GM12878 (cell line): ENCODE data around the gene TECTB. TPM values are rescaled to one million over a fixed set of nuclear protein-coding genes. Genes with fewer than 3 reads are reported as not detected.

ENCODE experiments used
- ATAC-seq: fragments of 200-7000 bp; cut with Tn5 transposase; 3 replicates; pipeline ENCODE4 v1.9.1; 2020; ENCODE audit warnings: mild to moderate bottlenecking, moderate library complexity
- BruUV-seq: library from RNA; stranded (reverse); fragments of 400-500 nt; replicated peaks from 2 replicates; lab custom pipeline; 2021; lab: Mats Ljungman, UMichigan
- CTCF ChIA-PET: fragments of 300-600 bp; sonication (Branson Sonifier 250); formaldehyde crosslinking; extraction: SDS; loops from one replicate; lab custom pipeline; 2021; ENCODE audit warnings: inconsistent platforms; lab: Yijun Ruan, JAX
- POLR2A ChIA-PET: fragments of 350-600 bp; formaldehyde crosslinking; extraction: SDS; loops from one replicate; lab custom pipeline; 2021; ENCODE audit warnings: inconsistent platforms; lab: Charles Lee
- RAD21 ChIA-PET: fragments of 300-600 bp; sonication (Branson Sonifier 250); formaldehyde crosslinking; loops from one replicate; lab custom pipeline; 2023; ENCODE audit warnings: antibody characterized with exemption; ENCODE audit not compliant: unreplicated experiment; lab: Charles Lee
- SMC1A ChIA-PET: fragments of 300-600 bp; sonication (Branson Sonifier 250); formaldehyde crosslinking; loops from one replicate; lab custom pipeline; 2023; ENCODE audit not compliant: unreplicated experiment, uncharacterized antibody; lab: Charles Lee
- DNase-seq: peaks from one replicate; pipeline ENCODE4 v3.0.0-alpha.2; 2011; ENCODE audit warnings: low read depth, low spot score
- FAIRE-seq: peaks from 3 replicates; lab custom pipeline; 2011; peaks lifted over from hg19 to GRCh38; lab: Jason Lieb, UNC
- H2AFZ ChIP-seq: 2 replicates; pipeline ENCODE4 v1.6.0; 2011; ENCODE audit warnings: low read depth, low read length, control low read depth; ENCODE audit not compliant: control insufficient read depth
- H3K27ac ChIP-seq: 2 replicates; pipeline ENCODE4 v1.5.1; 2011; ENCODE audit warnings: control low read depth; ENCODE audit not compliant: control insufficient read depth, insufficient read depth
- H3K27me3 ChIP-seq, 2 experiments: replicated peaks in 1 of 2; 2 replicates each; pipeline versions ENCODE4 v1.6.0 to v1.6.1; 2011; ENCODE audit warnings: low read length in 1 of 2; ENCODE audit not compliant: control insufficient read depth in 2 of 2, insufficient read depth in 2 of 2
- H3K36me3 ChIP-seq, 2 experiments: 2 replicates each; pipeline ENCODE4 v1.5.1; 2011; ENCODE audit warnings: low read length in 1 of 2; ENCODE audit not compliant: control insufficient read depth in 2 of 2, insufficient read depth in 2 of 2
- H3K4me1 ChIP-seq: 2 replicates; pipeline ENCODE4 v1.6.1; 2011; ENCODE audit warnings: mild to moderate bottlenecking, low read length, moderate library complexity, mixed read lengths; ENCODE audit not compliant: control insufficient read depth, insufficient read depth
- H3K4me2 ChIP-seq: 2 replicates; pipeline ENCODE4 v1.6.0; 2011; ENCODE audit warnings: control low read depth; ENCODE audit not compliant: control insufficient read depth, insufficient read depth
- H3K4me3 ChIP-seq: fragments of 200-600 bp; sonication (generic); 2 replicates; pipeline ENCODE4 v1.5.1; 2016
- H3K79me2 ChIP-seq: 2 replicates; pipeline ENCODE4 v1.6.0; 2011; ENCODE audit warnings: low read length; ENCODE audit not compliant: control insufficient read depth, insufficient read depth
- H3K9ac ChIP-seq: 2 replicates; pipeline ENCODE4 v1.8.0; 2011; ENCODE audit warnings: low read length, control low read depth, mixed read lengths; ENCODE audit not compliant: control insufficient read depth, insufficient read depth
- H3K9me3 ChIP-seq: replicated peaks from 3 replicates; pipeline ENCODE4 v1.5.1; 2011; ENCODE audit warnings: mild to moderate bottlenecking, low read length; ENCODE audit not compliant: control insufficient read depth, insufficient read depth
- H4K20me1 ChIP-seq: 2 replicates; pipeline ENCODE4 v1.6.0; 2011; ENCODE audit not compliant: control insufficient read depth, insufficient read depth
- BMI1 ChIP-seq: fragments of 450-650 bp; IDR thresholded peaks from 2 replicates; pipeline ENCODE4 v1.6.1; 2016; ENCODE audit warnings: mild to moderate bottlenecking, moderate library complexity, borderline replicate concordance
- CBFB ChIP-seq: IDR thresholded peaks from 2 replicates; pipeline ENCODE4 v1.6.1; 2016; ENCODE audit warnings: antibody characterized with exemption, low read depth
- CHD2 ChIP-seq: IDR thresholded peaks from 2 replicates; pipeline ENCODE4 v1.6.1; 2011; ENCODE audit warnings: low read depth, low read length, improper control_type of control experiment, borderline replicate concordance
- JUNB ChIP-seq: IDR thresholded peaks from 2 replicates; pipeline ENCODE4 v1.6.1; 2016; ENCODE audit warnings: antibody characterized with exemption, mild to moderate bottlenecking
- NBN ChIP-seq: fragments of 450-650 bp; IDR thresholded peaks from 2 replicates; pipeline ENCODE4 v1.6.1; 2016
- NRF1 ChIP-seq: conservative IDR thresholded peaks from 2 replicates; pipeline ENCODE4 v1.6.1; 2011; ENCODE audit warnings: mild to moderate bottlenecking, low read depth, low read length, improper control_type of control experiment
- SUZ12 ChIP-seq: fragments of 200-600 bp; sonication (generic); IDR thresholded peaks from one replicate; pipeline ENCODE4 v1.6.1; 2018; ENCODE audit warnings: antibody characterized with exemption, mild to moderate bottlenecking; ENCODE audit not compliant: unreplicated experiment
- ZZZ3 ChIP-seq: IDR thresholded peaks from 2 replicates; pipeline ENCODE4 v1.6.1; 2011; ENCODE audit warnings: low read depth; ENCODE audit not compliant: control insufficient read depth, insufficient read length
- WGBS: methylation state at CpG from one replicate; pipeline ENCODE4 v1.1.6; 2016; ENCODE audit warnings: low lambda C conversion rate; ENCODE audit not compliant: insufficient replicate concordance, insufficient coverage; ENCODE audit errors: missing lambda C conversion rate; 5-methylcytosine and 5-hydroxymethylcytosine counted together
- in situ Hi-C: fragments of 300-500 bp; cut with MboI; formaldehyde crosslinking; loops from 9 replicates; pipeline ENCODE4 v1.14.3; 2018; ENCODE audit warnings: mixed read lengths
- intact Hi-C: fragments of 100-400 bp; cut with micrococcal nuclease; formaldehyde crosslinking; loops from one replicate; pipeline ENCODE4 v1.14.2; 2022; ENCODE audit not compliant: unreplicated experiment
- polyA plus RNA-seq, 11 experiments: library from polyadenylated mRNA; depleted of rRNA in 4 of 11; unstranded in 6 of 11; stranded (reverse) in 5 of 11; fragments of >200 nt; fragmentation: Nextera tagmentation in 4 of 11; fragmentation: Illumina TruSeq in 1 of 11; extraction: Ambion mirVana in 4 of 11; extraction: Trizol in 1 of 11; gene quantifications; 1 replicate in 1 of 11; 2 replicates in 10 of 11; pipeline versions ENCODE4 v1.2.1 to v1.2.3, GENCODE V29; 2011 to 2016; ENCODE audit warnings: inconsistent platforms in 2 of 11, missing spikeins in 2 of 11, low read depth in 1 of 11
- total RNA-seq, 4 experiments: library from RNA; depleted of rRNA in 3 of 4; stranded (reverse); fragments of >200 nt in 3 of 4; fragmentation: Illumina TruSeq in 1 of 4; extraction: Trizol in 1 of 4; gene quantifications; 2 replicates each; pipeline versions ENCODE4 v1.2.1 to v1.2.3, GENCODE V29; 2013 to 2021
- TF ChIP-seq, protein P1 (sequence below): IDR thresholded peaks from 2 replicates; pipeline ENCODE4 v1.6.1; 2011; ENCODE audit warnings: mild to moderate bottlenecking, low read depth, low read length, moderate library complexity; ENCODE audit not compliant: insufficient replicate concordance
- TF ChIP-seq, protein P2 (sequence below): fragments of 450-650 bp; IDR thresholded peaks from 2 replicates; pipeline ENCODE4 v1.6.1; 2016; ENCODE audit warnings: mild to moderate bottlenecking
- TF ChIP-seq, protein P3 (sequence below): IDR thresholded peaks from 2 replicates; pipeline ENCODE4 v1.6.1; 2012; ENCODE audit warnings: low read depth, low read length, improper control_type of control experiment
- TF ChIP-seq, protein P4 (sequence below): IDR thresholded peaks from 2 replicates; pipeline ENCODE4 v1.6.1; 2011; ENCODE audit warnings: low read depth, mild to moderate bottlenecking, low read length, moderate library complexity, borderline replicate concordance; ENCODE audit errors: extremely low read depth
- TF ChIP-seq, protein P5 (sequence below): fragments of 450-650 bp; IDR thresholded peaks from 2 replicates; pipeline ENCODE4 v1.6.1; 2014; ENCODE audit warnings: mild to moderate bottlenecking
- TF ChIP-seq, protein P6 (sequence below): IDR thresholded peaks from 2 replicates; pipeline ENCODE4 v1.6.1; 2012; ENCODE audit warnings: low read depth, low read length, improper control_type of control experiment

TECTB gene
- total and polyA plus RNA-seq, 10 of the 15 experiments (the other 5 are each of a cell fraction or from before 2014, with no cell fraction given): not detected

DNA sequence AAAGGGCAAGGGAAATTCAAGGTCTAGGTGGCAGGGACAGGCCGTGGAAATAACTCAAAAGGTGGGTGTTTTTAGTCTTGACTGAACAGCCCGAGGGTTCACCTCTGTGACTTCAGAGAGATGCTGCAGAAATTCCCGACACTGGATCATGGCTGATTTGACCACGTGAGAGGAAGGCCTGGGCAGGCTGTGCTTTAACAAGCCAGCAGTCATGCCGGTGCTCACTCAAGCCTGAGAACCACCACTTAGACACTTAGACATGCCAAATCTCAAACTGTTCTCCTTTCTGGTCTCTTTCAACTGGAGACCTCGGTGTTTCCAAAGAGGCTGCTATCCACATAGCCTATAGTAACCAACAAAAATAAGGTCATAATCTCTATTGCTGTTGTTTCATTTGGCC is 15.4 kb downstream of the TECTB start:
- Histone ChIP-seq H3K4me2 (no peak overlapping the region), H3K36me3 (no peaks in the 10 kb centered on the region), H3K9ac (no peak overlapping the region), H2AFZ (no peak overlapping the region), H3K4me3 (no peak overlapping the region), H3K79me2 (no peaks in the 10 kb centered on the region), H3K27me3 (no peaks in the 10 kb centered on the region), H3K27ac (no peak overlapping the region), H4K20me1 (no peaks in the 10 kb centered on the region), H3K4me1 (no peaks in the 10 kb centered on the region), H3K9me3 (no peaks in the 10 kb centered on the region)
- ChIA-PET RAD21 (no interaction called here), SMC1A (no interaction called here), CTCF (interaction anchor here (1.0 kb wide), 1 partner anchor 9 kb away, joined by 3 read pairs; no protein-coding TSS in a partner anchor), POLR2A (no interaction called here)
- WGBS: 26% methylated on average over 6 of the region's 6 CpGs
- intact Hi-C loops: no loop called here
- TF ChIP-seq ZZZ3: no peak
- TF ChIP-seq BMI1: no peak
- TF ChIP-seq NRF1: no peak
- no peak for TF ChIP-seq JUNB
- TF ChIP-seq CHD2: no peak
- TF ChIP-seq SUZ12: no peak
- TF ChIP-seq, protein P1, sequence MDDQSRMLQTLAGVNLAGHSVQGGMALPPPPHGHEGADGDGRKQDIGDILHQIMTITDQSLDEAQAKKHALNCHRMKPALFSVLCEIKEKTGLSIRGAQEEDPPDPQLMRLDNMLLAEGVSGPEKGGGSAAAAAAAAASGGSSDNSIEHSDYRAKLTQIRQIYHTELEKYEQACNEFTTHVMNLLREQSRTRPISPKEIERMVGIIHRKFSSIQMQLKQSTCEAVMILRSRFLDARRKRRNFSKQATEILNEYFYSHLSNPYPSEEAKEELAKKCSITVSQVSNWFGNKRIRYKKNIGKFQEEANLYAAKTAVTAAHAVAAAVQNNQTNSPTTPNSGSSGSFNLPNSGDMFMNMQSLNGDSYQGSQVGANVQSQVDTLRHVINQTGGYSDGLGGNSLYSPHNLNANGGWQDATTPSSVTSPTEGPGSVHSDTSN: no peak
- TF ChIP-seq, protein P2, sequence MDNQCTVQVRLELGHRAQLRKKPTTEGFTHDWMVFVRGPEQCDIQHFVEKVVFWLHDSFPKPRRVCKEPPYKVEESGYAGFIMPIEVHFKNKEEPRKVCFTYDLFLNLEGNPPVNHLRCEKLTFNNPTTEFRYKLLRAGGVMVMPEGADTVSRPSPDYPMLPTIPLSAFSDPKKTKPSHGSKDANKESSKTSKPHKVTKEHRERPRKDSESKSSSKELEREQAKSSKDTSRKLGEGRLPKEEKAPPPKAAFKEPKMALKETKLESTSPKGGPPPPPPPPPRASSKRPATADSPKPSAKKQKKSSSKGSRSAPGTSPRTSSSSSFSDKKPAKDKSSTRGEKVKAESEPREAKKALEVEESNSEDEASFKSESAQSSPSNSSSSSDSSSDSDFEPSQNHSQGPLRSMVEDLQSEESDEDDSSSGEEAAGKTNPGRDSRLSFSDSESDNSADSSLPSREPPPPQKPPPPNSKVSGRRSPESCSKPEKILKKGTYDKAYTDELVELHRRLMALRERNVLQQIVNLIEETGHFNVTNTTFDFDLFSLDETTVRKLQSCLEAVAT: no peak
- TF ChIP-seq CBFB: no peak
- TF ChIP-seq, protein P3, sequence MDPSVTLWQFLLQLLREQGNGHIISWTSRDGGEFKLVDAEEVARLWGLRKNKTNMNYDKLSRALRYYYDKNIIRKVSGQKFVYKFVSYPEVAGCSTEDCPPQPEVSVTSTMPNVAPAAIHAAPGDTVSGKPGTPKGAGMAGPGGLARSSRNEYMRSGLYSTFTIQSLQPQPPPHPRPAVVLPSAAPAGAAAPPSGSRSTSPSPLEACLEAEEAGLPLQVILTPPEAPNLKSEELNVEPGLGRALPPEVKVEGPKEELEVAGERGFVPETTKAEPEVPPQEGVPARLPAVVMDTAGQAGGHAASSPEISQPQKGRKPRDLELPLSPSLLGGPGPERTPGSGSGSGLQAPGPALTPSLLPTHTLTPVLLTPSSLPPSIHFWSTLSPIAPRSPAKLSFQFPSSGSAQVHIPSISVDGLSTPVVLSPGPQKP: no peak
- TF ChIP-seq, protein P4, sequence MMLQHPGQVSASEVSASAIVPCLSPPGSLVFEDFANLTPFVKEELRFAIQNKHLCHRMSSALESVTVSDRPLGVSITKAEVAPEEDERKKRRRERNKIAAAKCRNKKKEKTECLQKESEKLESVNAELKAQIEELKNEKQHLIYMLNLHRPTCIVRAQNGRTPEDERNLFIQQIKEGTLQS: no peak
- TF ChIP-seq, protein P5, sequence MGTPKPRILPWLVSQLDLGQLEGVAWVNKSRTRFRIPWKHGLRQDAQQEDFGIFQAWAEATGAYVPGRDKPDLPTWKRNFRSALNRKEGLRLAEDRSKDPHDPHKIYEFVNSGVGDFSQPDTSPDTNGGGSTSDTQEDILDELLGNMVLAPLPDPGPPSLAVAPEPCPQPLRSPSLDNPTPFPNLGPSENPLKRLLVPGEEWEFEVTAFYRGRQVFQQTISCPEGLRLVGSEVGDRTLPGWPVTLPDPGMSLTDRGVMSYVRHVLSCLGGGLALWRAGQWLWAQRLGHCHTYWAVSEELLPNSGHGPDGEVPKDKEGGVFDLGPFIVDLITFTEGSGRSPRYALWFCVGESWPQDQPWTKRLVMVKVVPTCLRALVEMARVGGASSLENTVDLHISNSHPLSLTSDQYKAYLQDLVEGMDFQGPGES: no peak
- TF ChIP-seq, protein P6, sequence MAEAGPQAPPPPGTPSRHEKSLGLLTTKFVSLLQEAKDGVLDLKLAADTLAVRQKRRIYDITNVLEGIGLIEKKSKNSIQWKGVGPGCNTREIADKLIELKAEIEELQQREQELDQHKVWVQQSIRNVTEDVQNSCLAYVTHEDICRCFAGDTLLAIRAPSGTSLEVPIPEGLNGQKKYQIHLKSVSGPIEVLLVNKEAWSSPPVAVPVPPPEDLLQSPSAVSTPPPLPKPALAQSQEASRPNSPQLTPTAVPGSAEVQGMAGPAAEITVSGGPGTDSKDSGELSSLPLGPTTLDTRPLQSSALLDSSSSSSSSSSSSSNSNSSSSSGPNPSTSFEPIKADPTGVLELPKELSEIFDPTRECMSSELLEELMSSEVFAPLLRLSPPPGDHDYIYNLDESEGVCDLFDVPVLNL: no peak
- no peak for TF ChIP-seq NBN
- ATAC-seq: no peak; the same call in 2 of the 3 replicates
- no peak for FAIRE-seq
- in situ Hi-C loops: no loop called here
- no peak for DNase-seq
- no TSS peak for BruUV-seq
